Measurements from ENCODE around the gene SEMA6D.

SEMA6D gene

DNA sequence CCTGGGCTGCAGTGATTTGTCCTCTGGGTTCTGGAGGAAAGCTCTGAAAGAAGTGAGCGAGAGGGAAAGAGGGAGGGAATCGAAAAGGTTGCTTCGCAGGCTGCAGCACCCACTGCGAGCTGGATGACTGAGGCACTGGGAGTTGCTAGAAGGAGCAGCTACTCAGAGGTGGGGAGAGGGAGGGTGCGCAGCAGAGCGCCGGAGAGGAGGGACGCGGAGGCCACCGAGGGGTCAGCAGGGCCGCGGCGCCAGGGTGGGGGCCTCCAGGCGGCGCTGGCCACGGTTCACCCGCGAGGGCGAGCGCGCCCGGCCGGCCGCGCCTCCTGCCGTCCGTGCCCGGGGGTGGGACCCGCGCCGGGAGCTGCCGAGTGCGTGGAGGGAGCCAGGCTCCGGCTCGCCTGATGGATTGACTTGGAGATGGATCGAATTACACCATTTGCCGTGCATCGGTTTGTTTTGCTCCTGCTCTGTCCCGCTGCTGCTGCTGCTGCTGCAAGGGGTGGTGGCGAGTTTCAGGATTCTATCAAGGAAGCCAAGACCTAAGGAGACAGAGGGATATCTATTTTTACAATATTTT is at the start of gene SEMA6D:
TSS of gene SEMA6D (plus strand) at position 470 of the 577 bp plus-strand sequence. CDS start 42,294 bp downstream, outside the sequence.
- DNase-seq (ENCODE audit: low spot score), result no peak

DNA sequence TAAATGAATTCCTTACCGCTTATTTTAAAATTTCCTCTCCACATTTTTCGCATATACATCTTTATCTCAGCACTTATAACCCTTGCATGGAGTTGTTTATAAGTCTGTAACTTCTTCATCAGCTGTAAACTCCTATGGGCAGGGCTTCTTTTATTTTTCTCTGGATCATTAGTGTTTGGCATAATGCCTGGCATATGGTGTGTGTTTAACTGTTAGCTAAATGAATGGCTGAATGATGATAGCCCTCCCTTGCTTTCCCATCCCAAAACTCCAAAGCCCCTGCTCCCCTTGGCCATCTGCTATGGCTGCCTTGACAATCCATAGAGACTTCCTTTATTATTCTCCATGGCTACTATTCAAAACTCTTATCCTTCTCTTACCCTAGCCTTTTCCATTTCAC is 48.1 kb upstream of the SEMA6D start:
- no peak for DNase-seq (ENCODE audit: low spot score)

GRCh38 chr15:47670365-47670764 is 46.9 kb upstream of the SEMA6D start:
- DNase-seq (ENCODE audit: low spot score), result no peak

DNA sequence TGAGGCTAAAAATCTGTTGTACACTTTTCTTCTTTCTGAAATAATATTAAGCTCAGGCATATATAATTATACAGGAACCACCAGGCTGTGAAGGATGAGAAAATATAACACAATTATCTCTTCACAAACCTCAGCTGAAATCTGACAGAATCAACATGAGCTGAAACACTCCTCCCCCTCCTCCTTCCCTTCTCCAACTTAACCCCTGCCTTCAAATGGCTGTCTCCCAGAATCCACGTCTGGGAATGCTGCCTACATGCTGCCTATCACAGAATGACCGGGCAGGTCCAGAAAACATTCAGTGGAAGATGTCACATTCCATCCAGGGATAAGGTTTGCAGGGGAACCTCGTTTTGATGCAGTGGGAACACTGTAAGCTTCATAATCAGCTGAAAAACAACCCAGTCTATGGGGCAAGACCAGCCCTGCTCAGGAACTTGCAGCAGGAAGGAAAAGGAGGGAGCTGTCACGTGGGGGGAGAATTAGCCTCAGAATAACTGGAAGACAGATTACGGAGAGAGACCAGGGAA is 44.0 kb upstream of the SEMA6D start:
- no peak for DNase-seq (ENCODE audit: low spot score)

- no peak for DNase-seq (ENCODE audit: low spot score)
Measured at GRCh38 chr15:47674586-47675232, 42.6 kb upstream of the SEMA6D start.

- DNase-seq (ENCODE audit: low spot score), result no peak
Measured at GRCh38 chr15:47675735-47676134, 41.6 kb upstream of the SEMA6D start.

- no peak for DNase-seq (ENCODE audit: low spot score)
Measured at GRCh38 chr15:47678040-47678439, 39.3 kb upstream of the SEMA6D start.

DNA sequence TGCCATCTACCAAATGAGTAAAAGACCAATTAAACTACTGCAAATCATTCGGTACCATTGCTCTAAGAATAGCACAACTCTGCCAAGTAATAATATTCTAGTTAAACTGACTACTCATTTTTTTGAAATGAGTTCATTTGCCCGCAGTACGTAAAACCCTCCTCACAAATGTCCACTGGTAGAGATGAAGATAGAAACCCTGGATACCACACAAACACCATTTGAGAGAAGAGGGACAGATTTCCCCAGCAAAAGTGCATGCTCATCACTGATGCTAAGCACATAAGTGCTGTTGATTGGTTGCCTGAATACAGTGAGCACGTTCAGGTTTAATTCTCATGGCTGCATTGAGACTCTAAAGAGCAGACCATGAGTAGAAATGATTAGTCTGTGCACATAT is 34.6 kb upstream of the SEMA6D start:
- no peak for DNase-seq (ENCODE audit: low spot score)

DNA sequence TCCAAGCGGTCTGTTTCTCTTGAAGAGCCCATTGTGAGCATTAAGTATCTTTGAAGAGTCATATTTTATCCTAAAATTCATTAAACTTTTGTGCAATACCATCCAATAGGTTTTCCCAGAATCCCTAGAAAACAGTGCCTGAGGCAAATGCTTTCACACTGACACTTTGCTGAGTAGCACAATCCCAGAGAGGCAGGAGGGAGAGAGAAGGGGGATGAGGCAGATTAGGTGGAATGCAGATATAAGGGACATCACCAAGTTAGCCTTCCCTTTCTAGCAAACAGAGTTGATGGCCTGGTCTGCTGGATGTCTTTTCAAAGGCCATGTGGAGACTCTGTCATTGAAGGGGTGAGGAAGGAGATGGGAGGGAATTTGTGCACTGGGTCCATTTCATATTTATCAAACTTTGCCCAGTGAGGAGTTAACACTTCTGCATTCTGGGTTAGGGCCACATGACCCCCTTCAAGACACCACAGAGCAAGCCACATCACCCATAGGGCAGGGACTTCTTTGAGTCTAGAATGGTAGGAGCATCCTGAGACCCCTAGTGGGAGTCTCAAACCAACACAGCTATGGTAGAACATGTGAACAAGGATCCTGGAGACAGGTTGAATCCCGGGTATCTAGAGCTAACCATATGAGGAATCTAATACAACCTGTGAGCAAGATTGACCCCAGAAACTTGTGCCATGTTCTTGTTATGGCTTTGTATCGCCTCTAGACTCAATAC is 32.0 kb upstream of the SEMA6D start:
- DNase-seq (ENCODE audit: low spot score), result no peak

DNA sequence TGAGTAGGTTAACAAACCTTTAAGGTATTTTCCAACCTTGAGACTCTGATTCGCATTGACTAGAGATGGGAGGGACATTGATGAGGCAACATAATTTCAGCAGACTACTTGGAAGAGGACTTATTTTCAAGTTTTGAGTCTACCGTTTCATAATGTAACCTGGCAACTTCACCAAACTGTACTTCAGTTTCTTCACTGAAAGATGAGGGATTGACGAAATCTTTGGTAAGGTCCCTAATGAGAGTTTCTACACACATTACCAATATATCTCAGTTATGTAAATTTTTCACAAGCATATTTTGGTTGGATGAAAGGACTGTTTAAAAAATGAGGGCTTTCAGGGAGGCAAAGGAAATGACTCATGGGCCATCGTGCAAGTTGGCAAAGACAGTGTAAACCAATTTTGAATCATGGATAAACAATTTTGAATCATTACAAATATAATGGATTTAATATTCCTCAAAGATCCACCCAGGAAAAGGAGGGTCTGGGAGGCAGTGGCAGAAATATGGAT is 28.7 kb upstream of the SEMA6D start:
- no peak for DNase-seq (ENCODE audit: low spot score)

DNA sequence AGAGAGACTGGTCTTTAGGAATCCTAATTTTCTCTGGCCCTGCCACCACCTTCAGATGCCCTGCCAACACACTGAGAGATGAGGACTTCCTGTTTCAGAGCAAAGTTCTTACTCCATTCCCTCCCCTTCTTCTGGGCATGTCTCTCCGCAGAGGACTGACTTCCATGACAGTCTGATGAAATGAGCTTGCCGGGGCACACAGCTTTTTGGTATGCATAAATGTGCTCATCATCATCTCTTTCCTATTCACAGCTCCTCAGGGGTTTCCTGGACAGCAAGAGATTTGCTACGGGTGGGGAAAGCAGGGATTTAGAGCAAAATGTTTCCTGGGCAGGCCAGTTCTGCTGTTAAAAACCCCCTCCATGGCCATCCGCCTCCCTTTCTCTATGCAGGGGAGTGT is 27.6 kb upstream of the SEMA6D start:
- DNase-seq (ENCODE audit: low spot score), result no peak

DNA sequence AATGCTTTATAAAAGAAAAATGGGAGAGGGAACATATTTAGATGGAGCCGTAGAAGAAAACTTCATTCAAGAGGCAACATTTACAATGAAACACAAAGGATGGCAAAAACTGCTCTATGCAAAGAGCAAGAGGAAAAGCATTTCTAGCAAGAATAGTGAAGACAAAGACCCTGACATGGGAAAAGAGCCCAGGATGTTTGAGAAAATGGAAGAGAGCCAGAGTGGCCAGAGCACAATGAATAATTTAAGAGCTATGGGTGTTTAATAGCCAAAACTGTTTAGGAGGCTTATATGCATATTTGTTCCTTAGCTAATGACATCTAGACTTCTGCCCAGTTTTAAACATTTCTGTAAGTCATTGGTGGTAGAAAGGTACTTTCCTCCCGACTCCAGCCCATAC is 25.4 kb upstream of the SEMA6D start:
- DNase-seq (ENCODE audit: low spot score), result no peak

GRCh38 chr15:47696351-47696750 is 21.0 kb upstream of the SEMA6D start:
- DNase-seq (ENCODE audit: low spot score), result no peak

GRCh38 chr15:47705281-47705997 is 11.9 kb upstream of the SEMA6D start:
- DNase-seq (ENCODE audit: low spot score), result no peak

DNA sequence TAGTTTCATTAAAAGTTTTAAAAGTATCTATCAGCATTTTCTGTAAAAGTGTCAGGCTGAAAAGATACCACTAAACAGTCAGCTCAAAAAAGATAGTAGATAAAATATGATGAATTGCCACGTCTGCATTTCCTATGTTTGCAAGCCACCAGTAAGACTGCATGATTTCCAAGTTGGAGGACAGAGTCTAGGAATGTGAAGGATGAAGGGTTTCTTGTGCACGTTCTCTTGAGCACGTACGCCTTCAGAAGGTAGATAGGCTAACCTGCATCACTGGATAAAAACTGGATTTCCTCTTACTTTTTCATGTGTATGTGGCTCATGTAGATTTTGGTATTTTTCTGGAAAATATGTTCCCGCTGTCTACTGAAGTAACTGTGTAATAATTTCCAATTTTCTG is 9.9 kb upstream of the SEMA6D start:
- no peak for DNase-seq (ENCODE audit: low spot score)

DNA sequence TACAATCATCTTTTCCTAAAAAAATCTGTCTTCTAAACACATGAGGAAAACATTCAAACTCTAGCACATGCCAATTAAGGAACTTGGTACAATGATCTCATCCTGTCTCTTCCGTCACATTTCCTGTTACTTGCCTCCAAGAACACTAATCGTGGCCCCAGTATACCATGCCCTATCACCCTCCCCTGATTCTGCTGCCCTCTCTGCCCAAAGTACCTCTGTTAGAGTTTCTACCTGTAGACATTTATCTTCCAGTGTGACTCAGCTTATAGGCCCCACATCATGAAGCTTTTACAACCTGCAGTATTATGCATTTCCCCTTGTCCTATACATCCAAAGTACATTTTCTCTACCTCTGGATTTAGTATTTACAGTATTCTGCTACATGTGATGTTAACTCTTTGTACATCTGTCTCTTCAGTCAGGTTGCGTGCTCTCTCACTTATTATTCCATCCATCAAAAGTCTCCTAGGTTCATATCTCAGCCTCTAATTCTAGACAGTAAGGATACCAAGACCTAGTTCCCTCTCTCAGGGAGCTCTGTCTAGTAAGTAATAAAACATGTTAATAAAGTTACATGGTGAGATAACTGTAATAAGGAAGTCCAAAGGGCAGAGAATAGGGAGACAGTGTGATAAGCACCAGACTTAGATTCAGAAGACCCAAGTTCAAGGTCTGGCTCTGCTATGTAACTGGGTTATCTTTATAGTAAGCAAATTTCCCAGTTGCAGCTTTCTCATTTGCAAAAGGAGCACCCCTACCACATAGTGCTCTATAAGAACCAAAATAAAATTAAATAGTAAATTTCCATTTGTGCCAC is 8.9 kb upstream of the SEMA6D start:
- DNase-seq (ENCODE audit: low spot score), result no peak

GRCh38 chr15:47711655-47712054 is 5.7 kb upstream of the SEMA6D start:
- peak; percentile 47 for DNase-seq (ENCODE audit: low spot score)

GRCh38 chr15:47715402-47715801 is 1.9 kb upstream of the SEMA6D start:
- no peak for DNase-seq (ENCODE audit: low spot score)

GRCh38 chr15:47715856-47716445 is 1.4 kb upstream of the SEMA6D start:
- DNase-seq (ENCODE audit: low spot score), result no peak

- DNase-seq (ENCODE audit: low spot score), result no peak
Measured at GRCh38 chr15:47716516-47716915, 789 bp upstream of the SEMA6D start.
